Stimulated activated CD4-positive, alpha-beta T cell treated with anti-CD3 and anti-CD28 coated beads, TNF-alpha, amount 100 ng/mL, for 4 hours (primary cell): ENCODE measurements around the gene MKKS.
A peak's percentile ranks its signal among the peaks of the same experiment; 100 is the strongest.
"Not testable (repeated sequence)": the region's sequence is repeated elsewhere in the genome, so short reads cannot be mapped to it uniquely, and the experiment has no call there.

Source experiments
- DNase-seq, 3 experiments: peaks; one replicate each; pipeline ENCODE4 v3.0.0-alpha.2; 2020; ENCODE audit warnings: low read depth in 3 of 3

Gene MKKS

GRCh38 chr20:10448270-10449156 is 14.5 kb upstream of the MKKS start:
- no peak for DNase-seq

- peak in 1 of 3 experiments; percentile 20 for DNase-seq
These were observed 13.0 kb upstream of the MKKS start for GRCh38 chr20:10447028-10447427.

GRCh38 chr20:10445758-10446157 is 11.7 kb upstream of the MKKS start:
- DNase-seq: no peak

- DNase-seq: no peak
These were observed 9.9 kb upstream of the MKKS start for GRCh38 chr20:10443936-10444335.

- DNase-seq: no peak
These were observed 4.2 kb upstream of the MKKS start for GRCh38 chr20:10438217-10438616.

GRCh38 chr20:10436053-10436699 is 2.2 kb upstream of the MKKS start:
- DNase-seq: no peak

- DNase-seq: peak; percentile 55 to 72 (median 71)
These were observed 1.1 kb upstream of the MKKS start, which contains the start of gene SLX4IP for GRCh38 chr20:10434832-10435812. Gene SLX4IP (plus strand): TSS chr20:10435305. CDS start chr20:10458205, 22,900 bp downstream.

GRCh38 chr20:10434467-10434831 is 427 bp upstream of the MKKS start:
- peak; percentile 38 to 48 (median 44) for DNase-seq

GRCh38 chr20:10433014-10433622 is 904 bp downstream of the MKKS start:
- DNase-seq: no peak

GRCh38 chr20:10432079-10432478 is 1.9 kb downstream of the MKKS start:
- no peak for DNase-seq

- DNase-seq: no peak
These were observed 3.3 kb downstream of the MKKS start for GRCh38 chr20:10430704-10431103.

- no peak for DNase-seq
These were observed 4.0 kb downstream of the MKKS start for GRCh38 chr20:10430000-10430466.

- DNase-seq: no peak
These were observed 4.5 kb downstream of the MKKS start for GRCh38 chr20:10429443-10429981.

GRCh38 chr20:10428008-10428407 is 6.0 kb downstream of the MKKS start:
- DNase-seq: no peak

GRCh38 chr20:10427060-10427692 is 6.8 kb downstream of the MKKS start:
- no peak for DNase-seq

GRCh38 chr20:10423735-10424134 is 10.3 kb downstream of the MKKS start:
- DNase-seq: no peak

GRCh38 chr20:10419550-10420133 is 14.4 kb downstream of the MKKS start:
- no peak for DNase-seq

GRCh38 chr20:10417218-10417617 is 16.8 kb downstream of the MKKS start:
- DNase-seq: not testable (repeated sequence)

GRCh38 chr20:10415013-10415650 is 18.9 kb downstream of the MKKS start:
- no peak for DNase-seq
